NCI-H1105 (cell line): Measurements from ENCODE around the gene CLEC4F.

ENCODE experiments used
- DNase-seq: peaks from one replicate; lab custom pipeline; 2025; lab: John Stamatoyannopoulos, UW

Gene CLEC4F

GRCh38 chr2:70785137-70785911 lies 35.1 kb downstream of the CLEC4F start:
- DNase-seq = peak; percentile 23

DNA sequence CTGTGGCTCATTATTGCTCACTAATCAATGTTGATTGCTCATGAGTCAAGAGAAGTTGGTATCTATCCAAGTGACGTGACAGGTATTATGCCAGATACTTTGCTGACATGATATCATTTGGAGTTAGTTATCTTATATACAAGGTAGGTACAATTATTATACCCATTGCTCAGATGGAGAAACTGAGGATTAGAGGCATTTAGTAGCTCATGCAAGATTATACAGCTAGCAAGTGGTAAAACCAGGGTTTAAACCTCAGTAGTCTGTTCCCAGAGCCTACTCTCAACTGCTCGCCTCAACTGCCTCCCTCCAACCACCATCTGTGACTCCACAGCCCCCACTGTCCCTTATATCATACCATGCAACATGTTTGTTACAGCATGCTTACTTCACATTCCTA lies 36.1 kb downstream of the CLEC4F start:
- DNase-seq = no peak

- DNase-seq = no peak
These were observed 40.4 kb downstream of the CLEC4F start for GRCh38 chr2:70779911-70780545.

- no peak for DNase-seq
These were observed 40.9 kb downstream of the CLEC4F start for GRCh38 chr2:70779491-70779890.

- no peak for DNase-seq
These were observed 41.7 kb downstream of the CLEC4F start for GRCh38 chr2:70778676-70779075.

- DNase-seq = no peak
These were observed 42.9 kb downstream of the CLEC4F start for GRCh38 chr2:70777450-70777849.

DNA sequence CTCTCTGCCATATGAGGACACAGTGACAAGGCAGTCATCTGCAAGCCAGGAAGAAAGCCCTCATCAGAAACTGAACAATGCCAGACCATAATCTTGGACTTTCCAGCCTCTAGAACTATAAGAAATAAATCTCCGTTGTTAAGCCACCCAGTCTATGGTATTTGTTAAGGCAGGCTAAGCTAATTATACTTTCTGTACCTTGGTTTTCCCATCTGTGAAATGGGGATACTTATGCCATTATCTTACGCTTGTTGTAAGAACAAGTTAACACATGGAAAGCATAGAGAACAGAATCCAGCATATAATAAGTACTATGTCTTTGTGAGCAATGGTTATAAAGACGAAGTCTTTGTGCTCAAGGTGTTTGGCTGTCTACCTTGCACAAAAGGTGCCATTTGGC lies 44.1 kb downstream of the CLEC4F start:
- no peak for DNase-seq

DNA sequence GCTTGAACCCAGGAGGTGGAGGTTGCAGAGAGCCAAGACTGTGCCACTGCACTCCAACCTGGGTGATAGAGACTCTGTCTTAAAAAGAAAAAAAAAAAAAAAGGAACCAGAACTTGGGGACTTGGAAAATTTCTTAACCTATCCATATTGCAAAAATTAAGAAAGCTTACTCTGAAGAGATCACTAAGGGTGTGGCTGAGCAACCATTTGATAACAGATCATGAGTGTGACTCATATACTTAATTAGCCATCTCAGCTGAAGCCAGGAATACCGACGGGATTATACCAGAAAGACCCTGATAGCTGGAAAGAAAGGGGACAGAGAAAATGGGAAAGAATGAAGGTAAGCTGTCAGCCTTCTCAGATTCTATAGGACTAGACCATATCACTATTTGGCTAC lies 45.3 kb downstream of the CLEC4F start:
- DNase-seq = no peak

DNA sequence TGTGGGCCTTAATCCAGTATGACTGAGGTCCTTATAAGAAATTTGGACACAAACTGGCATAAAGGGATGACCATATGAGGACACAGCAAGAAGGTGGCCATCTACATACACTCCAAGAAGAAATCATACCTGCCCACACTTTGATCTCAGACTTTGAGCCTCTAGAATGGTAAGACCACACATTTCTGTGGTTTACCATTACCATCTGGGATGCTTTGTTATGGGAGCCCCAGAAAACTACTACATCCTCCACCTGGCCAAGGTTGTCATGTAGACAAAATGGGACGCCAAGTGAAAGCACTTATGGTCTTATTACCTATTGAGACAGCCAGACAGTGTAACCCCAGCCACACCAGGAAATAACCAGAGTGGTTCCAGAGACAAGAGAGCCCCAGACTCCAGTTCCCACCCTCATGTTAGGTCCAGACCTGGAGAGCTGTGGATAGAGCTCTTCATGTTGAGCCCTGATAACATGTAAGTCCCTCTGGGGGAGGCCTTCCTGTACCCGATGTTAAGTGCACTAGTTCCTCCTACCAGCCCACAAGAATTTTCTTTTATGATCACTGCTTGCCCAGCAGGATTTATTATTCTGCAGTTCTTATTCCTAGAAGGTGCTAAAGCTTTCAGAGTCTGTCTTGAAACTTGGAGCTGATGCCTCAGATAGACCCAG lies 47.8 kb downstream of the CLEC4F start:
- no peak for DNase-seq

DNA sequence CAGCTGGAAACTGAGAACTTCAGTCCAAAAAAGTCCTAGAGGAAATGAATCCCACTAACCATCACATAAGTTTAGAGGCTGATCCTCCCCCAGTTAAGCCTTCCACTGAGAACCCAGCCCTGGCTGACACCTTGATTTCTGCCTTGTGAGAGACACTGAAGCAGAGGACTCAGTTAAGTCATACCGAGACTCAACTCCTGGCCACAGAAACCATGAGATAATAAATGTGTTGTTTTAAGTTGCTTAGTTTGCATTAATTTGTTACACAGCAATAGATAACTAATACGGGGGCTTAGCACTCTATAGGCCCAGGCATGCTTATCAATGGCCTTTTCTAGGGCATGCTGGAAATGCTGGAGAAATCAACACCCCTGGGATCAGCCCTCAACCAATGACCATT lies 49.0 kb downstream of the CLEC4F start:
- DNase-seq = no peak

GRCh38 chr2:70769450-70769849 lies 50.9 kb downstream of the CLEC4F start:
- DNase-seq = no peak

- DNase-seq = no peak
These were observed 51.8 kb downstream of the CLEC4F start for GRCh38 chr2:70768590-70769085.

- DNase-seq = peak; percentile 38
These were observed 52.5 kb downstream of the CLEC4F start, which contains the start of gene ADD2 for GRCh38 chr2:70767699-70768589. TSS of gene ADD2 (minus strand) at chr2:70768200. CDS start at chr2:70706408, 61,792 bp downstream.

DNA sequence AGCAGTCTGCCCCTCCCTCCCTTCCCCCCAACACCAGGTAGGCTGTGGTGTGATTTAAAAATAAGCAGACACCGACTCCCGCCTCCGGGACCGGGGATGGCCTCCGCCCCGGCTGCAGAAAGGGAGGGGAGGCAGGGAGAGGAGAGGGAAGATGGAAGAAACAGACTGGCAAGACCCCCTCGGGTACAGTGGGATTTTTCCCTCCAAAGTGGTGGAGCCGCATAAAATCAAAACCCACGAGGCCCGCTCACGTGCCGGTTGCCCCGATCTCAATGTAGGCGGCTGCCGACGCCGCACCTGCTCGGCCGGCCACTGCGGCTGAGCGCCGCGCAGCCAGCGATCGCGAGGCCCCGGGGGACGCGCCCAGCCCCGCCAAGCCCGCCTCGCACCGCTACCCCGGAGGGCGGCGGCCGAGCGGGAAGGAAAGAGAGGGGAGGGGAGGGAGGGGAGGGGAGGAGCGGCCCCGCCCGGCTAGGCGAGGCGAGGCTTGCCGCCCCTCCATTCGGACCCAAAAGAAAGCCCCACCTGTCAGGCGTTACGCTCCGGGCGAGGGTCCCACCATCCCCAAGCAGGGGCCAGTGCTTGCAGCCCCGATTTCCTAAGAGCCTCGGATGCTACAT lies 53.2 kb downstream of the CLEC4F start:
- peak; percentile 70 for DNase-seq

- DNase-seq = no peak
These were observed 53.9 kb downstream of the CLEC4F start for GRCh38 chr2:70766357-70767078.

- DNase-seq = no peak
These were observed 54.9 kb downstream of the CLEC4F start for GRCh38 chr2:70765507-70765906.

DNA sequence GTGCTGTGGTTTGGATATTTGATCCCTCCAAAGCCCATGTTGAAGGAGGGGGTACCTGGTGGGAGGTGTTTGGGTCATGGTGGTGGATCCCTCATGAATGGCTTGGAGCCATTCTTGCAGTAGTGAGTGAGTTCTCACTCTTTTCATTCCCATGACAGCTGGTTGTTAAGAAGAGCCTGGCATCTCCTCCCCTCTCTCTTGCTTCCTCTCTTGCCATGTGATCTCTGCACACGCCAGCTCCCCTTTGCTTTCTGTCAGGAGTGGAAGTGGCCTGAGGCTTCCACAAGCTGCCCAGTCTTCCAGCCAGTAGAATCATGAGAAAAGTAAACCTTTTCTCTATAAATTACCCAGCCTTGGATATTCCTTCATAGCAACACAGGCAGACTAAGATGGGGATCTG lies 61.0 kb downstream of the CLEC4F start:
- no peak for DNase-seq
